ENCODE measurements around the gene WIF1.

The WIF1 gene

GRCh38 chr12:65121049-65121955 lies at the start of gene WIF1:
WIF1 (minus strand) TSS chr12:65121305; CDS start chr12:65121191, 114 bp downstream.
- in situ Hi-C loops (cut with HindIII; ENCODE audit: low sequenced_read_pairs), result loop anchor here (5.0 kb wide), 1 partner anchor 229 kb away; no protein-coding TSS in a partner anchor

GRCh38 chr12:65170209-65170881 lies 49.2 kb upstream of the WIF1 start:
- in situ Hi-C loops (cut with HindIII; ENCODE audit: low sequenced_read_pairs), result no loop called here

- in situ Hi-C loops (cut with HindIII; ENCODE audit: low sequenced_read_pairs), result no loop called here
These were observed 48.5 kb upstream of the WIF1 start, which contains the start of gene LEMD3 for GRCh38 chr12:65169320-65170208. LEMD3 (plus strand) TSS chr12:65169583; CDS start chr12:65169597, 14 bp downstream.

GRCh38 chr12:65168681-65169319 lies 47.7 kb upstream of the WIF1 start:
- in situ Hi-C loops (cut with HindIII; ENCODE audit: low sequenced_read_pairs), result no loop called here

- in situ Hi-C loops (cut with HindIII; ENCODE audit: low sequenced_read_pairs), result no loop called here
These were observed 43.7 kb upstream of the WIF1 start for GRCh38 chr12:65164774-65165173.

GRCh38 chr12:65164244-65164643 lies 43.1 kb upstream of the WIF1 start:
- in situ Hi-C loops (cut with HindIII; ENCODE audit: low sequenced_read_pairs), result no loop called here

GRCh38 chr12:65162609-65163008 lies 41.5 kb upstream of the WIF1 start:
- in situ Hi-C loops (cut with HindIII; ENCODE audit: low sequenced_read_pairs), result no loop called here

- in situ Hi-C loops (cut with HindIII; ENCODE audit: low sequenced_read_pairs), result no loop called here
These were observed 36.0 kb upstream of the WIF1 start for GRCh38 chr12:65157091-65157490.

- in situ Hi-C loops (cut with HindIII; ENCODE audit: low sequenced_read_pairs), result no loop called here
These were observed 35.3 kb upstream of the WIF1 start for GRCh38 chr12:65156366-65156841.

GRCh38 chr12:65155784-65156183 lies 34.7 kb upstream of the WIF1 start:
- in situ Hi-C loops (cut with HindIII; ENCODE audit: low sequenced_read_pairs), result no loop called here

- in situ Hi-C loops (cut with HindIII; ENCODE audit: low sequenced_read_pairs), result no loop called here
These were observed 31.5 kb upstream of the WIF1 start for GRCh38 chr12:65152596-65152995.

- in situ Hi-C loops (cut with HindIII; ENCODE audit: low sequenced_read_pairs), result no loop called here
These were observed 30.9 kb upstream of the WIF1 start for GRCh38 chr12:65152012-65152411.

GRCh38 chr12:65147312-65147905 lies 26.3 kb upstream of the WIF1 start:
- in situ Hi-C loops (cut with HindIII; ENCODE audit: low sequenced_read_pairs), result no loop called here

- in situ Hi-C loops (cut with HindIII; ENCODE audit: low sequenced_read_pairs), result no loop called here
These were observed 19.6 kb upstream of the WIF1 start for GRCh38 chr12:65140738-65141137.

- in situ Hi-C loops (cut with HindIII; ENCODE audit: low sequenced_read_pairs), result no loop called here
These were observed 18.3 kb upstream of the WIF1 start for GRCh38 chr12:65139389-65139788.

GRCh38 chr12:65133879-65134278 lies 12.8 kb upstream of the WIF1 start:
- in situ Hi-C loops (cut with HindIII; ENCODE audit: low sequenced_read_pairs), result no loop called here

- in situ Hi-C loops (cut with HindIII; ENCODE audit: low sequenced_read_pairs), result no loop called here
These were observed 5.4 kb upstream of the WIF1 start for GRCh38 chr12:65126482-65126881.

GRCh38 chr12:65125975-65126374 lies 4.9 kb upstream of the WIF1 start:
- in situ Hi-C loops (cut with HindIII; ENCODE audit: low sequenced_read_pairs), result no loop called here

GRCh38 chr12:65125247-65125646 lies 4.1 kb upstream of the WIF1 start:
- in situ Hi-C loops (cut with HindIII; ENCODE audit: low sequenced_read_pairs), result no loop called here

Data from DLD1 (cell line).